Femur (tissue), 1 donor: Measurements from ENCODE around the gene TPSD1.
"Not testable (repeated sequence)": the region's sequence is repeated elsewhere in the genome, so short reads cannot be mapped to it uniquely, and the experiment has no call there.

ENCODE experiments used
- DNase-seq: peaks from one replicate; pipeline ENCODE4 v3.0.0-alpha.2; 2017

Gene TPSD1

GRCh38 chr16:1264345-1265089 lies 8.6 kb downstream of the TPSD1 start:
- DNase-seq = no peak

DNA sequence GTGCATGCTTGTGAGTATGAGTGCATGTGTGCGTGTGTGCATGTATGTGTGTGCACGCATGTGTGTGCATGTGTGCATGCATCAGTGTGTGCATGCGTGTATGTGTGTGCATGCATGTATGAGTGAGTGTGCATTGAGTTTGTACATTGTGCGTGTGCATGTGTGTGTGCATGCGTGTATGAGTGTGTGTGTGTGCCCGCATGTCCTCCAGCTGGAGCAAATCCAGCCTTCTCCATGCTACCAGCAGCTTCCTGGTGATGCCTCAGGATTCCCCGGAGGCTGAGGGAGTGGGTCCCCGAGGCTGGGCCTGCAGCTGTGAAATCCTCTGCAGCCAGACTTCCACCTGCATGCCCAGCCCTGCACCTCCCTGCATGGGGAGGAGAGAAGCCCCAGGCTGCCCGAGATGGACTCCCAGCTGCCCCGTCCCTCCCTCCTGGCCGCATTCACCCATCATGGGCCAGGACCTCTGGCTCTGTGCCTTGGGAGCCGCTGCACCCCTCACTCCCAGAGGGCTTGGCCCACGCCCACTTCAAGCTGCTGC lies 9.3 kb downstream of the TPSD1 start:
- DNase-seq = no peak

GRCh38 chr16:1265826-1266225 lies 10.0 kb downstream of the TPSD1 start:
- DNase-seq = no peak

DNA sequence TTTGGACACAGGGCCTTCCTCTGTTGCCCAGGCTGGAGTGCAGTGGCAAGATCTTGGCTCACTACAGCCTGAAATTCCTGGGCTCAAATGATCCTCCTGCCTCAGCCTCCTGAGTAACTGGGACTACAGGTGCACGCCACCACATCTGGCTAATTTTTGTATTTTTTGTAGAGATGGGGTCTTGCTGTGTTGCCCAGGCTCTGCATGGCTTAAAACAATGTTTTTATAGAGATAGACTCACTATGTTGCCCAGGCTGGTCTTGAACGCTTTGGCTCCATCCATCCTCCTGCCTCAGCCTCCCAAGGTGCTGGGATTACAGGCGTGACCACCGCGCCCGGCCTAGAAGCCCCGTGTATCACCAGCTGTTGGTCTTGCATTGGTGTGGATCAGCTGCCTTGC lies 13.5 kb downstream of the TPSD1 start:
- not testable (repeated sequence) for DNase-seq

GRCh38 chr16:1271380-1271723 lies 15.5 kb downstream of the TPSD1 start:
- DNase-seq = no peak

DNA sequence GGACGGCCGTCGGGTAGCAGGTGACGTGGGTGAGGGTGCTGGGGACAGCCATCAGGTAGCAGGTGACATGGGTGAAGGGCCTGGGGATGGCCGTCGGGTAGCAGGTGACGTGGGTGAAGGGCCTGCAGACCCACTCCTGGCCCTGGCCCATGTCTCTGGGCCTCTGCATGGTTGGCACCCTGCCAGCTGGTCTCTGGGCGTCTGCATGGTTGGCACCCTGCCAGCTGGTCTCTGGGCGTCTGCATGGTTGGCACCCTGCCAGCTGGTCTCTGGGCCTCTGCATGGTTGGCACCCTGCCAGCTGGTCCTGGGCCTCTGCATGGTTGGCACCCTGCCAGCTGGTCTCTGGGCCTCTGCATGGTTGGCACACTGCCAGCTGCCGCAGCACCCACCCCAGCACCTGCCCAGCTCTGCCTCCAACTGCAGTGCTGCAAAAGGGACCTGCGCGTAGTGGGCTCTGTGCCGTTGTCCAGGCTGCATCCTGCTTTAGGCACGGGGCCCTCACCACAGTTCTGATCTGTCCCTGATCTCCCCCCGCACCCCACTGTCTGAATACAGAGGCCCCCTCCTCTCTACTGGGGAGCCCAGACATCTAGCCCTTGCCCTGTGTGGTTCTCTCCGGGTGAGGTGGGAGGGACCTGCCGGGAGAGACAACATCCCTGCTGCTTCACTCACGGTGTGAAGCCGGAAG lies 16.0 kb downstream of the TPSD1 start:
- peak; percentile 63 for DNase-seq

GRCh38 chr16:1272453-1273198 lies 16.8 kb downstream of the TPSD1 start:
- no peak for DNase-seq

GRCh38 chr16:1273816-1274215 lies 17.9 kb downstream of the TPSD1 start:
- DNase-seq = no peak

DNA sequence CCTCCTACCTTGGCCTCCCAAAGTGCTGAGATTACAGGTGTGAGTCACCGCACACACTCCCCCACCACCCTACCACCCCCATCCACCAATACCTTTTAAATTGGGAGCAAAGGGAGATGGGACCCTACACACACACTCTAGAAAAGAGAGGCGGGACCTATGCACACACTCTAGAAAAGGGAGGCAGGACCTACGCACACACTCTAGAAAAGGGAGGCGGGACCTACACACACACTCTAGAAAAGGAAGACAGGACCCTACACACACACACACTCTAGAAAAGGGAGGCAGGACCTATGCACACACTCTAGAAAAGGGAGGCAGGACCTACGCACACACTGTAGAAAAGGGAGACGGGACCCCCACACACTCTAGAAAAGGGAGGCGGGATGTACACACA lies 18.9 kb downstream of the TPSD1 start:
- no peak for DNase-seq

DNA sequence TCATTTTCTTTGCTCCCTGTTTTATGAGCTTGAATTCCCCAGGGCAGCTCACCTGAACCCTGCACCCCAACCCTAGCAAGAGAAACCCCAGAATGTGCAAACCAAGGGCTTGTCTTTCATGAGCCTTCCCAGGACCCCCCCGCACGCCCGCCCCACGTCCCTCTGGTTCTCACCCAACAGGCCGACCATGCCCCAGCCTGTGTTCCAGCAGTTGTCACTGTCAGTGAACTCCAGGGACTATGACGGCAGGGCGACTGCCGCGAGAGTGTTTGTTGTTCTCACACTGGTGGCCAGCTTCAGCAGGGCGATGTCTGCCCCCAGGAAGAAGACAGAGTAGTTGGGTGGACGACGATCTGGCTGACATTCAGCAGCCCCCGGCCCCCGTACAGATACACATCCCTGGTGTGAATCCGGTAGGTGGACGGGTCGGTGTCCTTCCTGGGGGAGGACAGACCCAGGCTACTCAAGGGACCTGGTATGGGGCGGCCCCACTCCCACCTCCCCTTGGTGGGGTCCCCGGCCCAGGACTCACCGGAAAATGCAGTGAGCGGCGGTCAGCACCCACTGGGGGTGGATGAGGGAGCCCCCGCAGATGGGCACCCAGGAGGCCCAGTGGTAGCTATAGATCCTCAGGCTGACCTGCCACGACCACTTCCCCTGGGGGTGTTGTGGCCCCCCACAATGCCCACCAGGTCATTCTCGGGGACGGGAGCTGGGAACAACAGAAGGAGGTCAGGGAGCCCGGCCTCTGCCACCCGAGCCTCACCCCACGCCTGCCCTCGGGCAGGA lies 20.1 kb downstream of the TPSD1 start:
- no peak for DNase-seq

DNA sequence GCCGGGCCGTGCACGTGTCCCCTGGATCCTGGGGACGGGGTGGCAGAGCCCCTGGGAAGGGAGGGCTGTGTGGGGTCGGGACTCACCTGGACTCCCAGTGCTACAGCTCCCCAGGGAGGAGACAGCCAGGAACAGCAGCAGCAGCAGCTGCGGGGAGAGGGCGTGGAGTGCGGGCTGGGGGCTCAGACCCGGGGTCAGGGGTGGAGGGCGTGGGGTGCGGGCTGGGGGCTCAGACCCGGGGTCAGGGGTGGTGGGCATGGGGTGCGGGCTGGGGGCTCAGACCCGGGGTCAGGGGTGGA lies 20.7 kb downstream of the TPSD1 start:
- DNase-seq = no peak

GRCh38 chr16:1277151-1277598 lies 21.3 kb downstream of the TPSD1 start:
- no peak for DNase-seq

DNA sequence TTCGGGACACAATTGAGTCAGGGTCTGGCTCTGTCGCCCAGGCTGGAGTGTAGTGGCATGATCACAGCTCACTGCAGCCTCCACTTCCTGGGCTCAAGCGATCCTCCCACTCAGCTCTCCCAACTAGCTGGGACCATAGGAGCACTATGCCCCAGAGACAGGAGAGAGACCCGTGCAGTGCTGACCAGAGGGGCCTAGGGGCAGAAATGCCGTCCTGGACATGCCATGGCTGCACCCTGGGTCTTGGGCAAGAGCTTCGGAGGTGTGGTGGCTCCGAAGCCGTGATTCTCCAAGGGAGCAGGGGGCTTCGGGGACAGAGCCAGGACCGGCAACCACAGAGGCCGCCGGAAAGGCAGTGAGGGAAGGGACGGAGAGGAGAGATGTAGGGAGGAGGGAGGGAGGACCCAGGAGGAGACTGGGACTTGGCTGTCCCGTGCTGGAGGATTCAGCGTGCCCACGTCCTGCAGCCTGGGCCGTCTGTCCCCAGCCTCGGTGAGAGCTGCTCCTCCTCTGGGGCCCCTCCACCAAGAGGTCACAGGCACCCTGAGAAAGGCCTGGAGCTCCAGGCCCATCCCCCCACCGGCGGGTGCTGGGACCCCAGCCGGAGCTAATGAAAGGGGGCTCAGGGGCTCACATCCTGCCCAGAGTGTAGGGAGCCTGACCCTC lies 21.9 kb downstream of the TPSD1 start:
- DNase-seq = no peak

GRCh38 chr16:1278477-1278876 lies 22.6 kb downstream of the TPSD1 start:
- DNase-seq = no peak

GRCh38 chr16:1279081-1279944 lies 23.4 kb downstream of the TPSD1 start:
- DNase-seq = no peak

DNA sequence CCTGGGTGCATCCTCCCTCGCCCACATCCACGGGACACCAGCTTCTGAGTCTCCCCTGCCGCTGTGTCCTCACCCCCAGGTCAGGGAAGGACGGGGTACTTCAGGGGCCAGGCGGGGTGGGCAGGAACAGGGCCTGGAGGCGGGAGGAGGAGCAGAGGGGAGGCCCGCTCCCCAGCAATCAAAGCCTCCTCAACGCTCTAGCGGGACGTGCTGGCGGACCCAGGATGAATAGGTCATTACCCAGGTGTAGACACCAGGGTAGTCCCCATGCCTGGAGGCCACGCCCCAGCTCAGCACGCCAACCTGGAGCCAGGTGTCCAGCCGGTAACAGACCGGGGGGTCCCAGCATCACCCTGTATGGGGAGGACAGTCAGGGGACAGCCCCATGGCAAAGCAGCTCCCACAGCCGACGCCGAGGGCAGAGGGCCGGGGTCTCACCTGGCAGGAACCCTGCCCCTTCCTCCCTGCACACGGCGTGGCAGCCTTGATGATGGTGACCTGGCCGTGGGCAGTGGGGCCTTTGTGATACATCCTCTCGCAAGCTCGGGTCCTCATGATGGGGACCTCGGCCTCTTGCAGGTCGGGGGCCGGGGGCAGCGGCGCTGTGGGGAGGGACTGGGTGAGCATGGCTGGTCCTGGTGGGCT lies 24.2 kb downstream of the TPSD1 start:
- no peak for DNase-seq

GRCh38 chr16:1280783-1281182 lies 24.9 kb downstream of the TPSD1 start:
- no peak for DNase-seq

DNA sequence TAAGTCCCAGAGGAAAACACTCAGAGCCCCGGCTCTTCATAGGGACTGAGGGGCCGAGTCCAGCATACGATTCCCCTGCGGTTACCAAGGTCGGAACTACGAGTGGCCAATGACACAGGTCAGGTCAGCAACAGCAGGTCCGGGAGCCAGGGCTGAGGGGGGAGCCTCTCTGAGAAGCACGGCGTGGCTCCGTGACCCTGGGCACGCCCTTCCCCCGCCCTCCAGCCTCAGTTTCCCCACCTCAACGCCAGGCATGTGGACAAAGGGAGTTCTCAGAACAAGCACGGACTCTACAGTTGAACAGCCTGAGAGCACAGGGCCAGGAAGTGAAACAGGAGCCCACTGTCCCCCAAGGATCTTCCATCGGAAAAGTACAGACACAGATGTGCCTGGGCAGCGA lies 25.6 kb downstream of the TPSD1 start:
- no peak for DNase-seq

DNA sequence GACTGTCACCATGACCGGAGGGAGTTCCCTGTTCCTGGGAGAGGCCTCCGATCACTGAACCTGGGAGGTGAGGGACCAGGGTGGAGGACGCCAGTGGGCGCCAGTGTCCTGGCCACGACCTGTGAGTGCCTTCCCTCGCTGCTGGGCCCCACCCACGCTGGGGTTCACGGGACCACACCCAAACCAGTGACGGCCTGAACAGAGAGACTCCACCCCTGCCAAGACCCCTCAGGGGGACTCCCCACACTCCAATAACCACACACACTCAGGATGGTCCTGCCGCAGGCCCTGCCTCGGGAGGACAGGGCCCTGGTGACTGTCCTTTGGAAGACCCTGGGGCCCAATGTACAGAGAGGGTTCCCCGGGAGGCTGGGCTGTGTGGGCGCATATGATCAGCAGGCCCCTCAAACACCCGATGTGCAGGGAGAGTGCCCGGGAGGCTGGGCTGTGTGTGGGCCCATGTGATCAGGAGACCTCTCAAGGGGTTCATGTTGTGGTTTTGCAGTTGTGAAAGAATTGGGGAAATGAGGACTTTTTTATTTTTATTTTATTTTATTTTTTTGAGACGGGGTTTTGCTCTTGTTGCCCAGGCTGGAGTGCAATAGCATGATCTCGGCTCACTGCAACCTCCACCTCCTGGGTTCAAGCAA lies 26.6 kb downstream of the TPSD1 start:
- DNase-seq = no peak

DNA sequence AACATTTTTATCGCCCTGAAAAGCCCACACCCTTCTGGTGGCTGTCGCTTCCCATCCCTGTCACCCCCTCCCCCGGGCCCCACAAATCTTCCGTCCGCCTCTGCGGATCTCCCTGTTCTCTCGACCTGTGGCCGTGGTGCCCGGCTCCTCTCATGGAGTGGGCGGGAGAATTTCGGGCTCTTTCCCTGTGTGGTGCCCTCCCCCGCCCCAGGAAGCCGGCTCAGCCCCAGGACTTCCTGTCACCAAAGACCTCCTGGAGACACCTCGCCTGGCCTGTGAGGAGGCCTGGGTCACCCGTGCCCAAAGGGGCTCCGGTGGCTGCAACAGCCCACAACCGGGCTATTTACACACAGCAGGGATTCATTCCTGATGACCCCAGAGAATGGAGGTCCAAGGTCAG lies 27.4 kb downstream of the TPSD1 start:
- DNase-seq = no peak
